GM23338 (cell line): Measurements from ENCODE around the gene TST. TPM values are rescaled to one million over a fixed set of nuclear protein-coding genes. Genes with fewer than 3 reads are reported as not detected.

ENCODE experiments used
- ATAC-seq: fragments of 200-7000 bp; cut with Tn5 transposase; 3 replicates; pipeline ENCODE4 v1.9.1; 2020
- DNase-seq: peaks from one replicate; pipeline ENCODE4 v3.0.0-alpha.2; 2015; ENCODE audit warnings: low spot score
- H2AFZ ChIP-seq: fragments of 200-600 bp; sonication (generic); 2 replicates; pipeline ENCODE4 v1.8.0; 2016; ENCODE audit warnings: antibody characterized with exemption, mild to moderate bottlenecking, moderate library complexity
- H3F3A ChIP-seq: fragments of 200-600 bp; sonication (generic); replicated peaks from 2 replicates; pipeline ENCODE4 v1.8.0; 2017; ENCODE audit warnings: antibody characterized with exemption, mixed run types, low read depth
- H3K27ac ChIP-seq: fragments of 200-600 bp; sonication (generic); 2 replicates; pipeline ENCODE4 v1.6.1; 2016; ENCODE audit warnings: low read depth
- H3K27me3 ChIP-seq: fragments of 200-600 bp; sonication (generic); 2 replicates; pipeline ENCODE4 v1.8.0; 2016; ENCODE audit warnings: mild to moderate bottlenecking, mixed run types, moderate library complexity; ENCODE audit not compliant: insufficient read depth
- H3K36me3 ChIP-seq: fragments of 200-600 bp; sonication (generic); 2 replicates; pipeline ENCODE4 v1.8.0; 2016; ENCODE audit warnings: mild to moderate bottlenecking; ENCODE audit not compliant: insufficient read depth
- H3K4me1 ChIP-seq: fragments of 200-600 bp; sonication (generic); 2 replicates; pipeline ENCODE4 v1.8.0; 2016; ENCODE audit warnings: mild to moderate bottlenecking, moderate library complexity; ENCODE audit not compliant: insufficient read depth
- H3K4me2 ChIP-seq: fragments of 200-600 bp; sonication (generic); 2 replicates; pipeline ENCODE4 v1.7.1; 2017; ENCODE audit warnings: mixed run types
- H3K4me3 ChIP-seq: fragments of 200-600 bp; sonication (generic); 2 replicates; pipeline ENCODE4 v1.6.1; 2016; ENCODE audit warnings: mixed run types
- H3K79me2 ChIP-seq: fragments of 200-600 bp; sonication (generic); replicated peaks from 2 replicates; pipeline ENCODE4 v1.8.0; 2017; ENCODE audit warnings: mild to moderate bottlenecking; ENCODE audit not compliant: insufficient read depth
- H3K9me2 ChIP-seq: fragments of 200-600 bp; sonication (generic); 2 replicates; pipeline ENCODE4 v1.8.0; 2017; ENCODE audit not compliant: insufficient read depth
- H4K20me1 ChIP-seq: fragments of 200-600 bp; sonication (generic); replicated peaks from 2 replicates; pipeline ENCODE4 v1.8.0; 2017; ENCODE audit warnings: mild to moderate bottlenecking; ENCODE audit not compliant: insufficient read depth
- H3K27ac Mint-ChIP-seq: 2 replicates; pipeline ENCODE4 v1.8.0; 2020; ENCODE audit warnings: inconsistent platforms, mild to moderate bottlenecking, moderate library complexity, mixed read lengths
- H3K27me3 Mint-ChIP-seq: 3 replicates; pipeline ENCODE4 v1.8.0; 2022; ENCODE audit warnings: low read depth, mild to moderate bottlenecking, moderate library complexity, mixed read lengths, inconsistent platforms; ENCODE audit not compliant: insufficient read depth, poor library complexity
- H3K36me3 Mint-ChIP-seq: 3 replicates; pipeline ENCODE4 v1.8.0; 2021; ENCODE audit warnings: low read depth, mild to moderate bottlenecking, inconsistent platforms, moderate library complexity, mixed read lengths
- H3K4me1 Mint-ChIP-seq: 3 replicates; pipeline ENCODE4 v1.8.0; 2020; ENCODE audit warnings: mild to moderate bottlenecking, inconsistent platforms, mixed read lengths
- H3K4me3 Mint-ChIP-seq: 3 replicates; pipeline ENCODE4 v1.8.0; 2021; ENCODE audit warnings: moderate library complexity, mild to moderate bottlenecking, inconsistent platforms, mixed read lengths
- H3K9me3 Mint-ChIP-seq: 3 replicates; pipeline ENCODE4 v1.8.0; 2020; ENCODE audit warnings: moderate library complexity, mild to moderate bottlenecking, inconsistent platforms, mixed read lengths
- CREB1 ChIP-seq: fragments of 250-450 bp; sonication (Bioruptor Pico); IDR thresholded peaks from 2 replicates; pipeline ENCODE4 v1.5.0; 2020; ENCODE audit warnings: low read depth, mild to moderate bottlenecking, moderate library complexity
- CTCF ChIP-seq, 2 experiments: fragments of 200-600 bp in 1 of 2; sonication (generic) in 1 of 2; conservative IDR thresholded peaks; 2 replicates each; pipeline versions ENCODE4 v1.5.1 to v1.6.1; 2016 to 2017; ENCODE audit warnings: antibody characterized with exemption in 2 of 2, low read depth in 2 of 2, mild to moderate bottlenecking in 2 of 2, moderate library complexity in 1 of 2
- EZH2 ChIP-seq: fragments of 200-600 bp; sonication (generic); IDR thresholded peaks from one replicate; pipeline ENCODE4 v1.8.0; 2017; ENCODE audit warnings: antibody characterized with exemption, mild to moderate bottlenecking, low read depth; ENCODE audit not compliant: unreplicated experiment
- EZH2phosphoT487 ChIP-seq: fragments of 200-600 bp; sonication (generic); IDR thresholded peaks from one replicate; pipeline ENCODE4 v1.8.1; 2018; ENCODE audit warnings: antibody characterized with exemption; ENCODE audit not compliant: unreplicated experiment
- JUNB ChIP-seq: IDR thresholded peaks from one replicate; pipeline ENCODE4 v1.6.1; 2016; ENCODE audit warnings: antibody characterized with exemption; ENCODE audit not compliant: unreplicated experiment
- STAT1 ChIP-seq: IDR thresholded peaks from one replicate; pipeline ENCODE4 v1.6.1; 2016; ENCODE audit warnings: antibody characterized with exemption; ENCODE audit not compliant: unreplicated experiment
- ZNF331 ChIP-seq: fragments of 250-450 bp; sonication (Bioruptor Pico); IDR thresholded peaks from 2 replicates; pipeline ENCODE4 v1.5.0; 2020; ENCODE audit warnings: low read depth, mild to moderate bottlenecking, moderate library complexity
- ZNF462 ChIP-seq: fragments of 250-450 bp; sonication (Bioruptor Pico); IDR thresholded peaks from 2 replicates; pipeline ENCODE4 v1.5.0; 2020; ENCODE audit warnings: mild to moderate bottlenecking, moderate library complexity
- polyA plus RNA-seq: library from polyadenylated mRNA; unstranded; fragments of >200 nt; fragmentation: Nextera tagmentation; extraction: Ambion mirVana; gene quantifications from 2 replicates; pipeline ENCODE4 v1.2.1, GENCODE V29; 2016
- total RNA-seq: library from RNA; depleted of rRNA; stranded (reverse); fragments of >200 nt; shearing (Covaris generic); gene quantifications from 2 replicates; pipeline ENCODE4 v1.2.3, GENCODE V29; 2014
- TF ChIP-seq, protein P1 (sequence below): IDR thresholded peaks from 2 replicates; pipeline ENCODE4 v1.6.1; 2016; ENCODE audit warnings: antibody characterized with exemption

The TST gene
- total and polyA plus RNA-seq, 2 experiments from 2014 or later: 14.6 to 32.7 TPM

DNA sequence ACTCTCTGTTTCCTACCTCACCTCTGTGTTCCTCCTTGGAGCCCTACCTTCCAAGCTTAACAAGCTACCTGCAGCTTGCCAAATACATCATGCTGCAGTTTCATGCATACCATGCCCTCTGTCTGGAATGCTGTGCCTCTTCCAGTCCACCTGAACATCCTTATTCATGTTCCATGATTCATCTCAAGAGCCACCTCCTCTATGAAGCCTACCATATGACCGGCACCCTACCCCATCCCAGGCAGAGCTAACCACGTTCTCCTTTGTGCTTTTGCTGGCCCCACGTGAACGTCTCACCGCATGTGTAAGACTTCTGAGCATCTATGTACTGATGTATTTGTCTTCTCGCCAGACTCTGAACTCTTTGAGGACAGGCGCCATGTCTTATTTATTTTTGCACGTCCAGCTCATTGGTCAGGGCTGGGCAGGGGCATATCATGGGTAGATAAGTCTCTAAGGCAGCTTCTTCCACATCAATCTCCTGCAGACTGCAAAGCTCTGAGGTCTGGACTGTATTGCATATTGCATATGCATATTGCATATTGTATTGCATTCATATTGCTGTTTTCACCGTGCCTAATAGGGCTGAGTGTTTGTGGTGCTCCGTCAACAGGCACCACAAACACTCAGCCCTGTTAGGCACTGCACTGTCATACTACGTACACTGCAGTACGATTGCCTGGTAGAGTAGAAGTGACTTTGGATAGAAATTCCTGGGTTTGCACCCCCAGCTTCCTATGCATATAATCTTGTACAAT is 31.0 kb downstream of the TST start:
- Mint-ChIP-seq H3K4me1 (no peaks in the 10 kb centered on the region), H3K4me3 (no peak overlapping the region), H3K36me3 (peaks cover 4% of the 10 kb centered on the region; the same call in 2 of the 3 replicates), H3K9me3 (peaks cover 26% of the 10 kb centered on the region), H3K27me3 (peaks cover 2% of the 10 kb centered on the region), H3K27ac (no peak overlapping the region)
- DNase-seq (no peak), ATAC-seq (no peak)
- Histone ChIP-seq H3F3A (no peaks in the 10 kb centered on the region), H3K4me3 (no peak overlapping the region), H3K4me2 (no peak overlapping the region), H3K4me1 (no peaks in the 10 kb centered on the region), H3K27ac (no peak overlapping the region), H3K27me3 (no peaks in the 10 kb centered on the region), H4K20me1 (no peaks in the 10 kb centered on the region), H3K9me2 (no peaks in the 10 kb centered on the region; the same call in 1 of the 2 replicates), H3K79me2 (no peaks in the 10 kb centered on the region), H2AFZ (no peak overlapping the region), H3K36me3 (no peaks in the 10 kb centered on the region)
- TF ChIP-seq CREB1 (CRISPR knock-in tag) (no peak), STAT1 (no peak), EZH2phosphoT487 (no peak), ZNF462 (no peak), EZH2 (no peak), ZNF331 (no peak), JUNB (no peak), CTCF (conservative IDR thresholded peaks at IDR 0.05; ENCODE audit: low read depth in 2 of 2) (no peak)
- TF ChIP-seq, protein P1, sequence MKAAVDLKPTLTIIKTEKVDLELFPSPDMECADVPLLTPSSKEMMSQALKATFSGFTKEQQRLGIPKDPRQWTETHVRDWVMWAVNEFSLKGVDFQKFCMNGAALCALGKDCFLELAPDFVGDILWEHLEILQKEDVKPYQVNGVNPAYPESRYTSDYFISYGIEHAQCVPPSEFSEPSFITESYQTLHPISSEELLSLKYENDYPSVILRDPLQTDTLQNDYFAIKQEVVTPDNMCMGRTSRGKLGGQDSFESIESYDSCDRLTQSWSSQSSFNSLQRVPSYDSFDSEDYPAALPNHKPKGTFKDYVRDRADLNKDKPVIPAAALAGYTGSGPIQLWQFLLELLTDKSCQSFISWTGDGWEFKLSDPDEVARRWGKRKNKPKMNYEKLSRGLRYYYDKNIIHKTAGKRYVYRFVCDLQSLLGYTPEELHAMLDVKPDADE: no peak
